Stomach (tissue), 9 donors: ENCODE results near the gene ARHGAP26. TPM values are rescaled to one million over a fixed set of nuclear protein-coding genes. Genes with fewer than 3 reads are reported as not detected.

Experiments used
- DNase-seq, 2 donors: peaks; one replicate each; pipeline versions ENCODE4 v3.0.0 to v3.0.0-alpha.2; 2013 to 2019
- H3K27ac ChIP-seq, 5 donors: fragments of 200-600 bp in 4 of 5; sonication (generic) in 4 of 5; one replicate each; pipeline ENCODE4 v1.5.1; 2013 to 2019; ENCODE audit warnings: mild to moderate bottlenecking in 1 of 5, moderate library complexity in 1 of 5
- H3K27me3 ChIP-seq, 3 donors: fragments of 200-600 bp; sonication (generic); one replicate each; pipeline ENCODE4 v1.5.1; 2017 to 2019; ENCODE audit warnings: mixed run types in 1 of 3
- H3K36me3 ChIP-seq, 4 donors: fragments of 200-600 bp; sonication (generic); 1 replicate in 3 of 4; 2 replicates in 1 of 4; pipeline ENCODE4 v1.5.1; 2016 to 2019
- H3K4me1 ChIP-seq, 4 donors: fragments of 200-600 bp; sonication (generic); one replicate each; pipeline ENCODE4 v1.5.1; 2016 to 2019
- H3K4me3 ChIP-seq, 4 donors: fragments of 200-600 bp; sonication (generic) in 3 of 4; one replicate each; pipeline ENCODE4 v1.5.1; 2016 to 2019; ENCODE audit warnings: mild to moderate bottlenecking in 1 of 4
- H3K9me3 ChIP-seq, 4 donors: fragments of 200-600 bp; sonication (generic); one replicate each; pipeline ENCODE4 v1.5.1; 2016 to 2019
- CTCF ChIP-seq, 7 experiments: fragments of 450-650 bp in 4 of 7; fragments of 200-600 bp in 3 of 7; sonication (generic) in 3 of 7; IDR thresholded peaks; one replicate each; pipeline ENCODE4 v1.5.1; 2016 to 2019; ENCODE audit warnings: antibody characterized with exemption in 7 of 7, control low read depth in 2 of 7, mild to moderate bottlenecking in 1 of 7
- EP300 ChIP-seq: sonication (generic); formaldehyde crosslinking; IDR thresholded peaks from one replicate; pipeline ENCODE4 v1.6.1; 2017; ENCODE audit warnings: antibody characterized with exemption
- POLR2A ChIP-seq, 4 donors: fragments of 450-650 bp; IDR thresholded peaks; one replicate each; pipeline ENCODE4 v1.6.1; 2016; ENCODE audit warnings: antibody characterized with exemption in 4 of 4, control low read depth in 2 of 4, mild to moderate bottlenecking in 1 of 4, moderate library complexity in 1 of 4
- POLR2AphosphoS5 ChIP-seq, 3 donors: sonication (generic); formaldehyde crosslinking; IDR thresholded peaks; one replicate each; pipeline ENCODE4 v1.6.1; 2016; ENCODE audit warnings: antibody characterized with exemption in 3 of 3
- WGBS, 5 donors: extraction: QIAGEN DNeasy Blood & Tissue Kit in 3 of 5; methylation state at CpG; one replicate each; pipeline versions ENCODE4 v1.1.5 to v1.1.7; 2013 to 2018; 5-methylcytosine and 5-hydroxymethylcytosine counted together
- intact Hi-C: fragments of 100-400 bp; cut with DNase I; formaldehyde crosslinking; loops from one replicate; pipeline ENCODE4 v1.15.1; 2023; ENCODE audit warnings: low total_unique reads
- polyA plus RNA-seq, 3 donors: library from polyadenylated mRNA; stranded (reverse); fragments of 200-250 nt; gene quantifications; one replicate each; pipeline ENCODE4 v1.2.3, GENCODE V29; 2013
- total RNA-seq, 5 donors: library from RNA; depleted of rRNA; stranded (reverse); fragments of >200 nt; gene quantifications; one replicate each; pipeline versions ENCODE4 v1.1.0 to v1.2.3, GENCODE V29; 2014 to 2016
- donor health status: healthy with polysubstance abuse.
- donor health status: Bipolar disorder and iron deficiency.
- donor health status: healthy.

The ARHGAP26 gene
- total and polyA plus RNA-seq, 8 donors, result 4.0 to 115 (median 34.1) TPM

GRCh38 chr5:143119881-143120341 lies 349.7 kb downstream of the ARHGAP26 start:
- Histone ChIP-seq H3K9me3 (no peaks in the 10 kb centered on the region), H3K4me3 (no peak overlapping the region), H3K4me1 (peaks cover 0 to 16% (median 0%) of the 10 kb centered on the region in 4 donors), H3K36me3 (peaks cover 0 to 16% (median 5%) of the 10 kb centered on the region in 4 donors), H3K27ac (peak overlapping the region in 1 of 5 donors; percentile 33), H3K27me3 (no peaks in the 10 kb centered on the region)
- DNase-seq, result no peak
- 71 to 91% (median 80%) methylated on average over 3 of the region's 3 CpGs for WGBS, 5 donors
- TF ChIP-seq CTCF (IDR thresholded peaks at IDR 0.05) (no peak), EP300 (no peak)
- intact Hi-C loops, result no loop called here

GRCh38 chr5:143120460-143121134 lies 350.4 kb downstream of the ARHGAP26 start:
- H3K36me3 ChIP-seq, result peaks cover 0 to 16% (median 5%) of the 10 kb centered on the region in 4 donors
- H3K4me1 ChIP-seq, result peaks cover 0 to 20% (median 3%) of the 10 kb centered on the region in 4 donors
- H3K4me3 ChIP-seq, result no peak overlapping the region
- no peak overlapping the region for H3K27ac ChIP-seq
- H3K27me3 ChIP-seq, result no peaks in the 10 kb centered on the region
- WGBS, 5 donors, result 83 to 93% (median 89%) methylated on average over 5 of the region's 5 CpGs
- DNase-seq, result no peak
- no peak for TF ChIP-seq EP300
- TF ChIP-seq POLR2AphosphoS5 (IDR thresholded peaks at IDR 0.05), result no peak
- no peak for TF ChIP-seq CTCF (IDR thresholded peaks at IDR 0.05)
- TF ChIP-seq POLR2A (IDR thresholded peaks at IDR 0.05), result no peak
- intact Hi-C loops, result no loop called here
- H3K9me3 ChIP-seq, result no peaks in the 10 kb centered on the region

- TF ChIP-seq POLR2AphosphoS5 (IDR thresholded peaks at IDR 0.05) (no peak), CTCF (IDR thresholded peaks at IDR 0.05) (no peak), EP300 (no peak), POLR2A (IDR thresholded peaks at IDR 0.05) (no peak)
- Histone ChIP-seq H3K9me3 (no peaks in the 10 kb centered on the region), H3K27me3 (no peaks in the 10 kb centered on the region), H3K4me3 (no peak overlapping the region), H3K4me1 (peaks cover 0 to 25% (median 6%) of the 10 kb centered on the region in 4 donors), H3K27ac (no peak overlapping the region), H3K36me3 (peaks cover 0 to 16% (median 5%) of the 10 kb centered on the region in 4 donors)
- intact Hi-C loops, result no loop called here
- DNase-seq, result no peak
- 73 to 100% (median 92%) methylated on average over 3 of the region's 3 CpGs for WGBS, 5 donors
These were observed 350.9 kb downstream of the ARHGAP26 start for GRCh38 chr5:143121135-143121475.

GRCh38 chr5:143124593-143124992 lies 354.4 kb downstream of the ARHGAP26 start:
- 71 to 89% (median 85%) methylated on average over 3 of the region's 3 CpGs for WGBS, 5 donors
- intact Hi-C loops, result no loop called here
- TF ChIP-seq POLR2A (IDR thresholded peaks at IDR 0.05), result no peak
- TF ChIP-seq POLR2AphosphoS5 (IDR thresholded peaks at IDR 0.05), result no peak
- no peak for TF ChIP-seq CTCF (IDR thresholded peaks at IDR 0.05)
- TF ChIP-seq EP300, result no peak
- H3K4me3 ChIP-seq, result no peak overlapping the region
- peaks cover 4 to 44% (median 18%) of the 10 kb centered on the region in 4 donors for H3K4me1 ChIP-seq
- DNase-seq, result no peak
- H3K9me3 ChIP-seq, result no peaks in the 10 kb centered on the region
- H3K27ac ChIP-seq, result no peak overlapping the region
- no peaks in the 10 kb centered on the region for H3K27me3 ChIP-seq
- peaks cover 0 to 9% (median 4%) of the 10 kb centered on the region in 4 donors for H3K36me3 ChIP-seq
